Measurements from ENCODE around the gene CNOT2. TPM values are rescaled to one million over a fixed set of nuclear protein-coding genes. Genes with fewer than 3 reads are reported as not detected.

CNOT2 gene
- total RNA-seq, 1 experiment from 2014 or later = 85.4 TPM

GRCh38 chr12:70240673-70241072 is 2.6 kb upstream of the CNOT2 start:
- H3K79me2 ChIP-seq (ENCODE audit: low read depth) = peaks cover 41% of the 10 kb centered on the region
- peaks cover 26% of the 10 kb centered on the region for H3K4me1 ChIP-seq (replicated peaks; ENCODE audit: insufficient read depth)
- no peak for DNase-seq
- no peaks in the 10 kb centered on the region for H3K9me3 ChIP-seq (ENCODE audit: insufficient read depth, low read depth)
- H3F3A ChIP-seq (ENCODE audit: insufficient read depth, low read depth) = peaks cover 20% of the 10 kb centered on the region
- H3K4me2 ChIP-seq = no peak overlapping the region
- TF ChIP-seq CTCF (conservative IDR thresholded peaks at IDR 0.05) = no peak
- TF ChIP-seq EZH2 (IDR thresholded peaks at IDR 0.05; ENCODE audit: low read depth) = no peak
- no TSS peak for BruUV-seq (replicated peaks)
- intact Hi-C loops (cut with micrococcal nuclease; ENCODE audit: unreplicated experiment) = loop anchor here (5.0 kb wide), 1 partner anchor 127 kb away; the partner anchor contains the start of gene KCNMB4
- H4K20me1 ChIP-seq (ENCODE audit: insufficient read depth) = peaks cover 10% of the 10 kb centered on the region; the same call in 1 of the 2 replicates
- H3K27me3 ChIP-seq (ENCODE audit: insufficient read depth, low read depth) = no peaks in the 10 kb centered on the region
- no peak overlapping the region for H3K27ac ChIP-seq
- no peak overlapping the region for H3K4me3 ChIP-seq
- ChIA-PET CTCF (no interaction called here), POLR2A (ENCODE audit: unreplicated experiment) (no interaction called here)
- H2AFZ ChIP-seq = no peak overlapping the region
- peaks cover 26% of the 10 kb centered on the region for H3K36me3 ChIP-seq (ENCODE audit: low read depth)
- no peaks in the 10 kb centered on the region for H3K9me2 ChIP-seq (ENCODE audit: insufficient read depth)

GRCh38 chr12:70241845-70242244 is 1.4 kb upstream of the CNOT2 start:
- no peak for DNase-seq
- H3K9me3 ChIP-seq (ENCODE audit: insufficient read depth, low read depth) = no peaks in the 10 kb centered on the region
- peak overlapping the region; percentile 99 for H2AFZ ChIP-seq
- H3K4me3 ChIP-seq = peak overlapping the region; percentile 97
- CTCF ChIA-PET = no interaction called here
- no TSS peak for BruUV-seq (replicated peaks)
- H3K27ac ChIP-seq = peak overlapping the region; percentile 98
- no peaks in the 10 kb centered on the region for H3K9me2 ChIP-seq (ENCODE audit: insufficient read depth)
- peak overlapping the region; percentile 88 for H3K4me2 ChIP-seq
- H3F3A ChIP-seq (ENCODE audit: insufficient read depth, low read depth) = peaks cover 20% of the 10 kb centered on the region
- H3K4me1 ChIP-seq (replicated peaks; ENCODE audit: insufficient read depth) = peaks cover 37% of the 10 kb centered on the region
- intact Hi-C loops (cut with micrococcal nuclease; ENCODE audit: unreplicated experiment) = loop anchor here (2.0 to 5.0 kb wide), 2 partner anchors 125 to 341 kb away; partner anchors contain the start of gene KCNMB4
- peaks cover 23% of the 10 kb centered on the region for H3K36me3 ChIP-seq (ENCODE audit: low read depth)
- H3K79me2 ChIP-seq (ENCODE audit: low read depth) = peaks cover 53% of the 10 kb centered on the region
- H3K27me3 ChIP-seq (ENCODE audit: insufficient read depth, low read depth) = no peaks in the 10 kb centered on the region
- TF ChIP-seq EZH2 (IDR thresholded peaks at IDR 0.05; ENCODE audit: low read depth) = no peak
- no peak for TF ChIP-seq CTCF (conservative IDR thresholded peaks at IDR 0.05)
- H4K20me1 ChIP-seq (ENCODE audit: insufficient read depth) = peaks cover 21% of the 10 kb centered on the region; the same call in 1 of the 2 replicates
- POLR2A ChIA-PET (ENCODE audit: unreplicated experiment) = no interaction called here

GRCh38 chr12:70243510-70244371 is 508 bp downstream of the CNOT2 start:
- H3F3A ChIP-seq (ENCODE audit: insufficient read depth, low read depth) = peaks cover 20% of the 10 kb centered on the region
- peaks cover 30% of the 10 kb centered on the region for H3K36me3 ChIP-seq (ENCODE audit: low read depth)
- peak overlapping the region; percentile 98 for H3K27ac ChIP-seq
- peak overlapping the region; percentile 99 for H2AFZ ChIP-seq
- no peaks in the 10 kb centered on the region for H3K9me2 ChIP-seq (ENCODE audit: insufficient read depth)
- no peaks in the 10 kb centered on the region for H3K9me3 ChIP-seq (ENCODE audit: insufficient read depth, low read depth)
- H3K27me3 ChIP-seq (ENCODE audit: insufficient read depth, low read depth) = no peaks in the 10 kb centered on the region
- H3K4me3 ChIP-seq = peak overlapping the region; percentile 97
- POLR2A ChIA-PET (ENCODE audit: unreplicated experiment) = no interaction called here
- H4K20me1 ChIP-seq (ENCODE audit: insufficient read depth) = peaks cover 39% of the 10 kb centered on the region
- H3K4me2 ChIP-seq = peak overlapping the region; percentile 99
- H3K4me1 ChIP-seq (replicated peaks; ENCODE audit: insufficient read depth) = peaks cover 37% of the 10 kb centered on the region
- CTCF ChIA-PET = no interaction called here
- H3K79me2 ChIP-seq (ENCODE audit: low read depth) = peaks cover 72% of the 10 kb centered on the region
- DNase-seq = peak in 1 of 2 experiments; percentile 30
- no peak for TF ChIP-seq CTCF (conservative IDR thresholded peaks at IDR 0.05)
- TF ChIP-seq EZH2 (IDR thresholded peaks at IDR 0.05; ENCODE audit: low read depth) = no peak
- intact Hi-C loops (cut with micrococcal nuclease; ENCODE audit: unreplicated experiment) = loop anchor here (2.0 to 5.0 kb wide), 2 partner anchors 124 to 343 kb away; partner anchors contain the start of gene KCNMB4
- BruUV-seq (replicated peaks) = TSS peak; percentile 43
